ENCODE measurements around the gene SH3GL1. TPM values are rescaled to one million over a fixed set of nuclear protein-coding genes. Genes with fewer than 3 reads are reported as not detected.

The SH3GL1 gene
- total and polyA plus RNA-seq, 9 of the 15 experiments (the other 6 are each of a cell fraction or from before 2014, with no cell fraction given): 1.7 to 75.3 (median 25.7) TPM

- in situ Hi-C loops (cut with MboI): no loop called here
- H3K4me1 ChIP-seq (replicated peaks in 1 of 2; ENCODE audit: control insufficient read depth in 2 of 2, insufficient read depth in 2 of 2, low read length in 2 of 2): peaks cover 0 to 56% of the 10 kb centered on the region in 2 experiments; a peak in 3 of 5 replicates
- ATAC-seq (no peak), DNase-seq (ENCODE audit: extremely low read depth in 1 of 4, low spot score in 3 of 4) (peak in 1 of 4 experiments; percentile 2), FAIRE-seq (no peak)
- ChIA-PET POLR2A (interaction anchor here (0.5 to 7.4 kb wide), 8 partner anchors 9 to 858 kb away, joined by 3 to 60 read pairs (median 3); partner anchors contain the start of genes GIPC3 and HDGFL2), CTCF (ENCODE audit: low intra/inter-chr PET ratio) (no interaction called here)
- no peaks in the 10 kb centered on the region for H3K27me3 ChIP-seq (ENCODE audit: control insufficient read depth in 2 of 2, insufficient read depth in 2 of 2, low read length in 2 of 2)
- no peaks in the 10 kb centered on the region for H3K79me2 ChIP-seq (ENCODE audit: control insufficient read depth, insufficient read depth, low read length)
- H3K9ac ChIP-seq (ENCODE audit: insufficient read depth in 1 of 2, low read depth in 2 of 2, low read length in 2 of 2): peak overlapping the region in 1 of 2 experiments; percentile 23; a peak in 1 of 4 replicates
- peaks cover 86% of the 10 kb centered on the region; the same call in 2 of the 3 replicates for H3K36me3 ChIP-seq (ENCODE audit: control insufficient read depth, insufficient read depth, low read length)
- no peak overlapping the region for H3K4me2 ChIP-seq (ENCODE audit: insufficient read depth, low read length)
- BruUV-seq (replicated peaks): TSS peak; percentile 47
- H3K27ac ChIP-seq (ENCODE audit: extremely low read depth, low read depth, low read length): no peak overlapping the region
- WGBS (ENCODE audit: insufficient coverage, low coverage, missing lambda C conversion rate): 97% methylated on average over 11 of the region's 15 CpGs
- no peaks in the 10 kb centered on the region for H3K9me1 ChIP-seq (ENCODE audit: control insufficient read depth, insufficient read depth, low read length)
- no peaks in the 10 kb centered on the region for H3K9me3 ChIP-seq (replicated peaks; ENCODE audit: control insufficient read depth, insufficient read depth, low read depth, low read length)
- no peaks in the 10 kb centered on the region; the same call in 1 of the 2 replicates for H4K20me1 ChIP-seq (replicated peaks; ENCODE audit: control insufficient read depth, insufficient read depth, low read length)
- no peak overlapping the region for H3K4me3 ChIP-seq
- no peak overlapping the region for H2AFZ ChIP-seq (ENCODE audit: low read depth, low read length)
- no peak for TF ChIP-seq ARHGAP35 (IDR thresholded peaks at IDR 0.05; ENCODE audit: partially characterized antibody)
- intact Hi-C loops (cut with micrococcal nuclease): no loop called here
Observed at GRCh38 chr19:4443188-4443587, 42.8 kb upstream of the SH3GL1 start.

DNA sequence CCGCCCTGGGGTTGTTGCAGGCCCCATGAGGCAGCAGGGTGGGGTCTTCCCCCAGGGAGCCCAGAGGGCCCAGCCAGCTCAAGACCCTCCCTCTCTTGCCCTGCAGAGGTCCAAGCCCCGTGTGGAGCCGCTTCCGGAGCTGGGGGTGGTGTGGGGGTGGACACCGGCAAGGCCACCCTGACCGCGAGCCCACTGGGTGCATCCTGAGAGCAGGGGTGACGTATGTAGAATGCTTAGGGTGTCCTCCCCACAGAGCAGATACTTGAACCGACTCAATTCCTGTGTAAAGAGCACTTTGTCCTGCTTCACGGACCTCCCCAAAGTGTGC is 42.4 kb upstream of the SH3GL1 start:
- intact Hi-C loops (cut with micrococcal nuclease): no loop called here
- peaks cover 86% of the 10 kb centered on the region; the same call in 2 of the 3 replicates for H3K36me3 ChIP-seq (ENCODE audit: control insufficient read depth, insufficient read depth, low read length)

More for the DNA sequence above, 42.4 kb upstream of the SH3GL1 start:
- peaks cover 0 to 54% of the 10 kb centered on the region in 2 experiments; a peak in 3 of 5 replicates for H3K4me1 ChIP-seq (replicated peaks in 1 of 2; ENCODE audit: control insufficient read depth in 2 of 2, insufficient read depth in 2 of 2, low read length in 2 of 2)
- WGBS (ENCODE audit: insufficient coverage, low coverage, missing lambda C conversion rate): 87% methylated on average over 8 of the region's 10 CpGs
- no peak overlapping the region for H3K4me3 ChIP-seq
- H3K4me2 ChIP-seq (ENCODE audit: insufficient read depth, low read length): no peak overlapping the region
- in situ Hi-C loops (cut with MboI): no loop called here
- no peak overlapping the region for H2AFZ ChIP-seq (ENCODE audit: low read depth, low read length)
- H3K27ac ChIP-seq (ENCODE audit: extremely low read depth, low read depth, low read length): no peak overlapping the region
- H3K27me3 ChIP-seq (ENCODE audit: control insufficient read depth in 2 of 2, insufficient read depth in 2 of 2, low read length in 2 of 2): no peaks in the 10 kb centered on the region
- TF ChIP-seq PCBP2 (IDR thresholded peaks at IDR 0.05; ENCODE audit: low read depth, low read length, poor library complexity, severe bottlenecking) (no peak), POLR2G (IDR thresholded peaks at IDR 0.05; ENCODE audit: low read depth, low read length) (peak; percentile 52), PML (IDR thresholded peaks at IDR 0.05; ENCODE audit: low read length) (0 out of 2 replicates have a peak, but pooled peaks have one; percentile 12)
- POLR2A ChIA-PET: interaction anchor here (0.5 to 7.4 kb wide), 2 partner anchors 13 to 858 kb away, joined by 3 to 60 read pairs; partner anchors contain the start of gene GIPC3
- no peak overlapping the region; a peak in 1 of 4 replicates for H3K9ac ChIP-seq (ENCODE audit: insufficient read depth in 1 of 2, low read depth in 2 of 2, low read length in 2 of 2)
- FAIRE-seq: no peak
- no TSS peak for BruUV-seq (replicated peaks)
- no peaks in the 10 kb centered on the region for H3K79me2 ChIP-seq (ENCODE audit: control insufficient read depth, insufficient read depth, low read length)
- H4K20me1 ChIP-seq (replicated peaks; ENCODE audit: control insufficient read depth, insufficient read depth, low read length): no peaks in the 10 kb centered on the region; the same call in 1 of the 2 replicates
- CTCF ChIA-PET (ENCODE audit: low intra/inter-chr PET ratio): no interaction called here
- H3K9me3 ChIP-seq (replicated peaks; ENCODE audit: control insufficient read depth, insufficient read depth, low read depth, low read length): no peaks in the 10 kb centered on the region
- no peak for DNase-seq (ENCODE audit: extremely low read depth in 1 of 4, low spot score in 3 of 4)
- H3K9me1 ChIP-seq (ENCODE audit: control insufficient read depth, insufficient read depth, low read length): no peaks in the 10 kb centered on the region
- ATAC-seq: peak; percentile 4; the same call in 2 of the 3 replicates

Data from K562 (cell line).